ENCODE data around the gene SH2D3A. TPM values are rescaled to one million over a fixed set of nuclear protein-coding genes. Genes with fewer than 3 reads are reported as not detected.

SH2D3A gene
- total RNA-seq, 2 donors from 2014 or later, result 10.7 to 16.4 TPM

DNA sequence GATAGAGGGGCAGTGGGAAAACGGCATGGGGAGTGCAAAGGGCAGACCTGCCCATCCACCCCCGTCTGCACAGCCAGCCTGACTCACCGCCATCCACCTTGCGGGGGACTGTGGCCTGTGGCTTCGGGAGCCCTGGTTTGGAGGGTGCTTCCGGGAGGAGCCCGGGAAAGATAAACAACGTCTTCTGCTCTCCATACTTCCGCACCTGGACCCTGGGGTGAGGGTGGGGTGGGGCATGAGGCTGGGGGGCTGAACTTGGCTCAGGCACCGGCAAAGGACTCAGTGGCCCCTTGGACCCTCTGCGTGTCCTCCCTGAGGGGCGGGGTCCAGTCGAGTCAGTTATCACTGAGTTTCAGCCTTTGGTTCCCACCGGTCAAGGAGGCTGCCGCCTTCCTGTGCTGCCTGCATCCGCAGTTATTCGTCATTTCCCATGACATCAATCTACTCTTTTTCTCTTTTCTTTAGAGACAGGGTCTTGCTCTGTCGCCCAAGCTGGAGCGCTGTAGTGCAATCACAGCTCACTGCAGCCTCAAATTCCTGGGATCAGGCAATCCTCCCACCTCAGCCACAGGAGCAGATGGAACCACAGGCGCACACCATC, 33.0 kb downstream of the SH2D3A start:
- H3K36me3 ChIP-seq (ENCODE audit: control insufficient read depth, insufficient read depth, low read length), result peaks cover 14% of the 10 kb centered on the region
- no peak overlapping the region for H3K4me3 Mint-ChIP-seq
- TF ChIP-seq CTCF (conservative IDR thresholded peaks at IDR 0.05), result no peak
- no peak overlapping the region for H3K27ac Mint-ChIP-seq
- H3K4me1 ChIP-seq (ENCODE audit: control insufficient read depth, insufficient read depth, low read length), result no peaks in the 10 kb centered on the region
- no peak overlapping the region for H3K27ac ChIP-seq (ENCODE audit: low read depth, low read length)
- WGBS, 2 experiments (ENCODE audit: insufficient coverage in 1 of 2, insufficient read length in 1 of 2), result 93 to 98% methylated on average over 5 to 20 of the region's 20 CpGs
- no peak overlapping the region for H3K4me3 ChIP-seq (ENCODE audit: low read length)
- H3K4me1 Mint-ChIP-seq, result peaks cover 25% of the 10 kb centered on the region
- no peak overlapping the region for H3K9ac ChIP-seq (ENCODE audit: extremely low read depth, low read length, poor library complexity, severe bottlenecking)
- H3K9me3 Mint-ChIP-seq, result no peaks in the 10 kb centered on the region
- no peaks in the 10 kb centered on the region for H3K27me3 Mint-ChIP-seq (ENCODE audit: insufficient read depth)
- peaks cover 28% of the 10 kb centered on the region for H3K36me3 Mint-ChIP-seq (ENCODE audit: low read depth)
- H3K9me3 ChIP-seq (ENCODE audit: control insufficient read depth, low read length), result no peaks in the 10 kb centered on the region
- no peaks in the 10 kb centered on the region for H3K27me3 ChIP-seq (ENCODE audit: control insufficient read depth, insufficient read depth, low read length, poor library complexity, severe bottlenecking)
- no peak for DNase-seq

GRCh38 chr19:6733338-6734095, 33.7 kb downstream of the SH2D3A start:
- H3K4me1 ChIP-seq (ENCODE audit: control insufficient read depth, insufficient read depth, low read length), result no peaks in the 10 kb centered on the region
- Mint-ChIP-seq H3K4me1 (peaks cover 20% of the 10 kb centered on the region), H3K36me3 (ENCODE audit: low read depth) (peaks cover 28% of the 10 kb centered on the region), H3K4me3 (no peak overlapping the region), H3K9me3 (no peaks in the 10 kb centered on the region), H3K27me3 (ENCODE audit: insufficient read depth) (no peaks in the 10 kb centered on the region), H3K27ac (no peak overlapping the region)
- H3K9ac ChIP-seq (ENCODE audit: extremely low read depth, low read length, poor library complexity, severe bottlenecking), result no peak overlapping the region
- H3K27me3 ChIP-seq (ENCODE audit: control insufficient read depth, insufficient read depth, low read length, poor library complexity, severe bottlenecking), result no peaks in the 10 kb centered on the region
- no peak overlapping the region for H3K4me3 ChIP-seq (ENCODE audit: low read length)
- DNase-seq, result peak; percentile 77
- peak; percentile 73 for TF ChIP-seq CTCF (conservative IDR thresholded peaks at IDR 0.05)
- WGBS, 2 experiments (ENCODE audit: insufficient coverage in 1 of 2, insufficient read length in 1 of 2), result 92 to 96% methylated on average over 17 to 29 of the region's 29 CpGs
- no peak overlapping the region for H3K27ac ChIP-seq (ENCODE audit: low read depth, low read length)
- H3K36me3 ChIP-seq (ENCODE audit: control insufficient read depth, insufficient read depth, low read length), result peaks cover 14% of the 10 kb centered on the region
- H3K9me3 ChIP-seq (ENCODE audit: control insufficient read depth, low read length), result no peaks in the 10 kb centered on the region

- no peak for DNase-seq
- H3K27me3 Mint-ChIP-seq (ENCODE audit: insufficient read depth), result no peaks in the 10 kb centered on the region
- peaks cover 4% of the 10 kb centered on the region for H3K9me3 Mint-ChIP-seq
- H3K36me3 Mint-ChIP-seq (ENCODE audit: low read depth), result peaks cover 28% of the 10 kb centered on the region
- peaks cover 16% of the 10 kb centered on the region for H3K4me1 Mint-ChIP-seq
- peaks cover 14% of the 10 kb centered on the region for H3K36me3 ChIP-seq (ENCODE audit: control insufficient read depth, insufficient read depth, low read length)
- no peak overlapping the region for H3K4me3 Mint-ChIP-seq
- H3K27ac Mint-ChIP-seq, result no peak overlapping the region
- H3K9me3 ChIP-seq (ENCODE audit: control insufficient read depth, low read length), result no peaks in the 10 kb centered on the region
- TF ChIP-seq CTCF (conservative IDR thresholded peaks at IDR 0.05), result no peak
- no peak overlapping the region for H3K27ac ChIP-seq (ENCODE audit: low read depth, low read length)
- no peak overlapping the region for H3K9ac ChIP-seq (ENCODE audit: extremely low read depth, low read length, poor library complexity, severe bottlenecking)
- WGBS, 2 experiments (ENCODE audit: insufficient coverage in 1 of 2, insufficient read length in 1 of 2), result 97 to 98% methylated on average over 17 to 21 of the region's 21 CpGs
- H3K4me1 ChIP-seq (ENCODE audit: control insufficient read depth, insufficient read depth, low read length), result no peaks in the 10 kb centered on the region
- no peak overlapping the region for H3K4me3 ChIP-seq (ENCODE audit: low read length)
- no peaks in the 10 kb centered on the region for H3K27me3 ChIP-seq (ENCODE audit: control insufficient read depth, insufficient read depth, low read length, poor library complexity, severe bottlenecking)
Observed at GRCh38 chr19:6732803-6733337, 34.4 kb downstream of the SH2D3A start.
